HG02973 (cell line): ENCODE data around the gene UPF3B.
"Not testable (repeated sequence)": the region's sequence is repeated elsewhere in the genome, so short reads cannot be mapped to it uniquely, and the experiment has no call there.

Source experiments
- ATAC-seq: cut with Tn5 transposase; IDR thresholded peaks from one replicate; pipeline ENCODE4 v1.9.1; 2021; ENCODE audit warnings: moderate library complexity; ENCODE audit not compliant: unreplicated experiment

The UPF3B gene

GRCh38 chrX:119826399-119826959, 26.3 kb downstream of the UPF3B start:
- no peak for ATAC-seq

GRCh38 chrX:119824221-119824620, 28.5 kb downstream of the UPF3B start:
- ATAC-seq: not testable (repeated sequence)

- ATAC-seq: peak; percentile 94
These were observed 31.1 kb downstream of the UPF3B start for GRCh38 chrX:119821703-119822102.

- no peak for ATAC-seq
These were observed 35.6 kb downstream of the UPF3B start for GRCh38 chrX:119817130-119817690.

- no peak for ATAC-seq
These were observed 36.5 kb downstream of the UPF3B start for GRCh38 chrX:119816300-119816699.

GRCh38 chrX:119809185-119809666, 43.5 kb downstream of the UPF3B start:
- ATAC-seq: no peak

- not testable (repeated sequence) for ATAC-seq
These were observed 44.3 kb downstream of the UPF3B start for GRCh38 chrX:119808461-119808860.

- ATAC-seq: no peak
These were observed 50.2 kb downstream of the UPF3B start for GRCh38 chrX:119802546-119802945.

GRCh38 chrX:119801253-119802221, 51.2 kb downstream of the UPF3B start:
- no peak for ATAC-seq

- ATAC-seq: peak; percentile 93
These were observed 61.1 kb downstream of the UPF3B start, which contains the start of gene RPL39 for GRCh38 chrX:119791437-119792231. TSS of gene RPL39 (minus strand) at chrX:119791630. CDS start at chrX:119791576, 54 bp downstream.

- peak; percentile 3 for ATAC-seq
These were observed 61.8 kb downstream of the UPF3B start for GRCh38 chrX:119790977-119791436.

- no peak for ATAC-seq
These were observed 67.9 kb downstream of the UPF3B start for GRCh38 chrX:119784747-119785446.
